Epithelial cell of alveolus of lung (primary cell): Measurements from ENCODE around the gene ZKSCAN8. TPM values are rescaled to one million over a fixed set of nuclear protein-coding genes. Genes with fewer than 3 reads are reported as not detected.

Source experiments
- total RNA-seq: library from RNA; depleted of rRNA; stranded (reverse); fragments of >200 nt; gene quantifications from 2 replicates; pipeline ENCODE4 v1.2.1, GENCODE V29; 2015

The ZKSCAN8 gene
- total RNA-seq, result 8.7 and 22.0 TPM in 2 replicates

GRCh38 chr6:28141500-28142329 lies at the start of gene ZKSCAN8:
Gene ZKSCAN8 (plus strand): TSS chr6:28141883. CDS start chr6:28148408, 6,525 bp downstream.

GRCh38 chr6:28124350-28124970 lies 17.2 kb upstream of the ZKSCAN8 start, which contains the start of gene ZSCAN16:
Gene ZSCAN16 (plus strand): TSS chr6:28124609. CDS start chr6:28125444, 835 bp downstream.

Other genes with a start within 250 kb of the ZKSCAN8 start
- gene OR2B2, start 229.5 kb upstream of the ZKSCAN8 start, total RNA-seq, result not detected in 2 replicates
- not detected in 2 replicates for gene OR2B6, start 184.6 kb upstream of the ZKSCAN8 start, total RNA-seq
- gene ZNF165, start 61.3 kb upstream of the ZKSCAN8 start, total RNA-seq, result 0.16 and 0.39 TPM in 2 replicates
- gene ZSCAN16, start 17.3 kb upstream of the ZKSCAN8 start, total RNA-seq, result 0.52 and 0.80 TPM in 2 replicates
- 10.1 and 10.3 TPM in 2 replicates for gene ZSCAN9, start 83.4 kb downstream of the ZKSCAN8 start, total RNA-seq
- gene ZKSCAN4, start 110.4 kb downstream of the ZKSCAN8 start, total RNA-seq, result 3.9 and 5.3 TPM in 2 replicates
- 2.3 and 2.5 TPM in 2 replicates for gene NKAPL, start 117.4 kb downstream of the ZKSCAN8 start, total RNA-seq
- 6.7 and 12.5 TPM in 2 replicates for gene ZSCAN26, start 125.3 kb downstream of the ZKSCAN8 start, total RNA-seq
- 7.2 and 8.0 TPM in 2 replicates for gene PGBD1, start 139.7 kb downstream of the ZKSCAN8 start, total RNA-seq
- 1.9 and 5.1 TPM in 2 replicates for gene ZSCAN31, start 194.3 kb downstream of the ZKSCAN8 start, total RNA-seq
- gene ZKSCAN3, start 208.1 kb downstream of the ZKSCAN8 start, total RNA-seq, result 3.2 and 11.9 TPM in 2 replicates